Stimulated activated CD8-positive, alpha-beta memory T cell treated with anti-CD3 and anti-CD28 coated beads, Interleukin-2, amount 100 ng/mL, for 48 hours (primary cell): ENCODE measurements around the gene ZNF620.
"Not testable (repeated sequence)": the region's sequence is repeated elsewhere in the genome, so short reads cannot be mapped to it uniquely, and the experiment has no call there.

Experiments used
- DNase-seq, 2 donors: peaks; one replicate each; pipeline ENCODE4 v3.0.0-alpha.2; 2020; ENCODE audit warnings: low read depth in 2 of 2

Gene ZNF620

GRCh38 chr3:40502034-40502433 is 3.8 kb upstream of the ZNF620 start:
- DNase-seq, result no peak

- DNase-seq, result no peak
These were observed 1.0 kb upstream of the ZNF620 start for GRCh38 chr3:40504636-40505430.

GRCh38 chr3:40511031-40511718 is 5.3 kb downstream of the ZNF620 start:
- DNase-seq, result no peak

- no peak for DNase-seq
These were observed 10.4 kb downstream of the ZNF620 start for GRCh38 chr3:40516201-40516600.

GRCh38 chr3:40518067-40518466 is 12.2 kb downstream of the ZNF620 start:
- DNase-seq, result no peak

GRCh38 chr3:40518848-40519247 is 13.0 kb downstream of the ZNF620 start:
- no peak for DNase-seq

GRCh38 chr3:40521254-40521653 is 15.4 kb downstream of the ZNF620 start:
- DNase-seq, result no peak

- DNase-seq, result no peak
These were observed 17.9 kb downstream of the ZNF620 start for GRCh38 chr3:40523781-40524180.

- no peak for DNase-seq
These were observed 18.4 kb downstream of the ZNF620 start for GRCh38 chr3:40524222-40524567.

GRCh38 chr3:40524568-40525285 is 18.9 kb downstream of the ZNF620 start, which contains the start of gene ZNF621:
ZNF621 (plus strand) TSS chr3:40524960; CDS start chr3:40525841, 881 bp downstream.
- peak; percentile 75 to 85 for DNase-seq

- DNase-seq, result no peak
These were observed 22.6 kb downstream of the ZNF620 start for GRCh38 chr3:40528426-40528825.

- DNase-seq, result no peak
These were observed 26.4 kb downstream of the ZNF620 start for GRCh38 chr3:40532252-40532651.

GRCh38 chr3:40534283-40534682 is 28.4 kb downstream of the ZNF620 start:
- no peak for DNase-seq

- DNase-seq, result no peak
These were observed 41.0 kb downstream of the ZNF620 start for GRCh38 chr3:40546816-40547215.

- DNase-seq, result no peak
These were observed 44.3 kb downstream of the ZNF620 start for GRCh38 chr3:40550167-40550566.

GRCh38 chr3:40557575-40558161 is 51.8 kb downstream of the ZNF620 start:
- DNase-seq, result no peak

GRCh38 chr3:40562482-40562881 is 56.6 kb downstream of the ZNF620 start:
- DNase-seq, result not testable (repeated sequence)

- not testable (repeated sequence) for DNase-seq
These were observed 59.8 kb downstream of the ZNF620 start for GRCh38 chr3:40565629-40566028.

- no peak for DNase-seq
These were observed 60.9 kb downstream of the ZNF620 start for GRCh38 chr3:40566694-40567093.
